ENCODE results near the gene AUP1. TPM values are rescaled to one million over a fixed set of nuclear protein-coding genes. Genes with fewer than 3 reads are reported as not detected.

AUP1 gene
- total and polyA plus RNA-seq, 2 of the 8 experiments (the other 6 are each of a cell fraction or from before 2014, with no cell fraction given) = 83.4 to 121 TPM

- TF ChIP-seq MAX (IDR thresholded peaks at IDR 0.05) (peak; percentile 84), GABPA (IDR thresholded peaks at IDR 0.05; ENCODE audit: borderline replicate concordance, insufficient read depth, low read length) (no peak), RFX5 (IDR thresholded peaks at IDR 0.05; ENCODE audit: borderline replicate concordance, low read depth, low read length) (no peak), KDM1A (IDR thresholded peaks at IDR 0.05; ENCODE audit: borderline replicate concordance, low read length) (no peak), NRF1 (IDR thresholded peaks at IDR 0.05; ENCODE audit: low read depth, low read length) (peak; percentile 28)
Measured at GRCh38 chr2:74515271-74515980, 14.1 kb downstream of the AUP1 start (continued).
